ENCODE data around the gene WDFY2. TPM values are rescaled to one million over a fixed set of nuclear protein-coding genes. Genes with fewer than 3 reads are reported as not detected.
A peak's percentile ranks its signal among the peaks of the same experiment; 100 is the strongest.
"Not testable (repeated sequence)": the region's sequence is repeated elsewhere in the genome, so short reads cannot be mapped to it uniquely, and the experiment has no call there.

WDFY2 gene
- total RNA-seq, 1 donor from 2014 or later: 16.2 TPM

GRCh38 chr13:51637852-51638215 is 53.6 kb downstream of the WDFY2 start:
- no peak for DNase-seq (ENCODE audit: low read depth)
- no peaks in the 10 kb centered on the region for H3K27me3 ChIP-seq (ENCODE audit: insufficient read depth, low read length)
- H3K36me3 ChIP-seq (ENCODE audit: insufficient read depth, low read length): no peaks in the 10 kb centered on the region
- H3K27ac ChIP-seq (ENCODE audit: low read depth, low read length): peak overlapping the region; percentile 8
- no peaks in the 10 kb centered on the region for H3K9me3 ChIP-seq (ENCODE audit: insufficient read depth, low read depth, low read length)
- no peak overlapping the region for H3K4me3 ChIP-seq (ENCODE audit: insufficient read depth, low read depth, low read length)
- peaks cover 64% of the 10 kb centered on the region for H3K79me2 ChIP-seq (ENCODE audit: insufficient read depth, low read length)
- TF ChIP-seq CTCF (IDR thresholded peaks at IDR 0.05; ENCODE audit: insufficient read depth, low read depth, low read length) (no peak), EZH2 (IDR thresholded peaks at IDR 0.05; ENCODE audit: insufficient read depth, low read length) (no peak)
- Mint-ChIP-seq H3K27me3 (ENCODE audit: low read depth, unreplicated experiment) (no peaks in the 10 kb centered on the region), H3K4me3 (ENCODE audit: unreplicated experiment) (no peak overlapping the region), H3K27ac (ENCODE audit: unreplicated experiment) (peak overlapping the region; percentile 58), H3K9me3 (ENCODE audit: unreplicated experiment) (no peaks in the 10 kb centered on the region), H3K4me1 (ENCODE audit: low read depth, unreplicated experiment) (peaks cover 37% of the 10 kb centered on the region), H3K36me3 (ENCODE audit: low read depth, unreplicated experiment) (peaks cover 3% of the 10 kb centered on the region)
- peak overlapping the region; percentile 72 for H3K4me2 ChIP-seq (ENCODE audit: low read length)
- H3K4me1 ChIP-seq (ENCODE audit: insufficient read depth, low read length): peaks cover 29% of the 10 kb centered on the region
- H3K9ac ChIP-seq (ENCODE audit: low read length): peak overlapping the region; percentile 39
- H2AFZ ChIP-seq (ENCODE audit: low read depth, low read length): no peak overlapping the region
- peaks cover 6% of the 10 kb centered on the region for H4K20me1 ChIP-seq (ENCODE audit: insufficient read depth, low read length)
- no peak for FAIRE-seq

- Mint-ChIP-seq H3K4me3 (ENCODE audit: unreplicated experiment) (no peak overlapping the region), H3K27ac (ENCODE audit: unreplicated experiment) (peak overlapping the region; percentile 58), H3K4me1 (ENCODE audit: low read depth, unreplicated experiment) (peaks cover 35% of the 10 kb centered on the region), H3K9me3 (ENCODE audit: unreplicated experiment) (no peaks in the 10 kb centered on the region), H3K36me3 (ENCODE audit: low read depth, unreplicated experiment) (peaks cover 3% of the 10 kb centered on the region), H3K27me3 (ENCODE audit: low read depth, unreplicated experiment) (no peaks in the 10 kb centered on the region)
- peak overlapping the region; percentile 8 for H3K27ac ChIP-seq (ENCODE audit: low read depth, low read length)
- H4K20me1 ChIP-seq (ENCODE audit: insufficient read depth, low read length): peaks cover 6% of the 10 kb centered on the region
- no peaks in the 10 kb centered on the region for H3K36me3 ChIP-seq (ENCODE audit: insufficient read depth, low read length)
- peaks cover 28% of the 10 kb centered on the region for H3K4me1 ChIP-seq (ENCODE audit: insufficient read depth, low read length)
- TF ChIP-seq CTCF (IDR thresholded peaks at IDR 0.05; ENCODE audit: insufficient read depth, low read depth, low read length) (no peak), EZH2 (IDR thresholded peaks at IDR 0.05; ENCODE audit: insufficient read depth, low read length) (no peak)
- no peaks in the 10 kb centered on the region for H3K9me3 ChIP-seq (ENCODE audit: insufficient read depth, low read depth, low read length)
- no peaks in the 10 kb centered on the region for H3K27me3 ChIP-seq (ENCODE audit: insufficient read depth, low read length)
- peak; percentile 32 for DNase-seq (ENCODE audit: low read depth)
- peaks cover 59% of the 10 kb centered on the region for H3K79me2 ChIP-seq (ENCODE audit: insufficient read depth, low read length)
- H3K4me2 ChIP-seq (ENCODE audit: low read length): peak overlapping the region; percentile 72
- peak; percentile 94 for FAIRE-seq
- H3K4me3 ChIP-seq (ENCODE audit: insufficient read depth, low read depth, low read length): peak overlapping the region; percentile 12
- peak overlapping the region; percentile 39 for H3K9ac ChIP-seq (ENCODE audit: low read length)
- H2AFZ ChIP-seq (ENCODE audit: low read depth, low read length): no peak overlapping the region
These were observed 54.1 kb downstream of the WDFY2 start for GRCh38 chr13:51638216-51638871.

- peaks cover 3% of the 10 kb centered on the region for H3K36me3 Mint-ChIP-seq (ENCODE audit: low read depth, unreplicated experiment)
- Histone ChIP-seq H2AFZ (ENCODE audit: low read depth, low read length) (no peak overlapping the region), H3K9ac (ENCODE audit: low read length) (no peak overlapping the region), H3K27me3 (ENCODE audit: insufficient read depth, low read length) (no peaks in the 10 kb centered on the region), H3K79me2 (ENCODE audit: insufficient read depth, low read length) (peaks cover 51% of the 10 kb centered on the region), H3K4me1 (ENCODE audit: insufficient read depth, low read length) (peaks cover 33% of the 10 kb centered on the region), H4K20me1 (ENCODE audit: insufficient read depth, low read length) (peaks cover 6% of the 10 kb centered on the region), H3K9me3 (ENCODE audit: insufficient read depth, low read depth, low read length) (no peaks in the 10 kb centered on the region), H3K4me2 (ENCODE audit: low read length) (peak overlapping the region; percentile 72), H3K27ac (ENCODE audit: low read depth, low read length) (no peak overlapping the region), H3K36me3 (ENCODE audit: insufficient read depth, low read length) (no peaks in the 10 kb centered on the region), H3K4me3 (ENCODE audit: insufficient read depth, low read depth, low read length) (no peak overlapping the region)
- H3K4me1 Mint-ChIP-seq (ENCODE audit: low read depth, unreplicated experiment): peaks cover 39% of the 10 kb centered on the region
- H3K9me3 Mint-ChIP-seq (ENCODE audit: unreplicated experiment): no peaks in the 10 kb centered on the region
- no peaks in the 10 kb centered on the region for H3K27me3 Mint-ChIP-seq (ENCODE audit: low read depth, unreplicated experiment)
- FAIRE-seq: no peak
- H3K4me3 Mint-ChIP-seq (ENCODE audit: unreplicated experiment): no peak overlapping the region
- peak overlapping the region; percentile 21 for H3K27ac Mint-ChIP-seq (ENCODE audit: unreplicated experiment)
- TF ChIP-seq EZH2 (IDR thresholded peaks at IDR 0.05; ENCODE audit: insufficient read depth, low read length): no peak
- no peak for TF ChIP-seq CTCF (IDR thresholded peaks at IDR 0.05; ENCODE audit: insufficient read depth, low read depth, low read length)
- peak; percentile 47 for DNase-seq (ENCODE audit: low read depth)
These were observed 54.9 kb downstream of the WDFY2 start for GRCh38 chr13:51639171-51639570.

GRCh38 chr13:51640696-51641095 is 56.4 kb downstream of the WDFY2 start:
- H3K4me1 ChIP-seq (ENCODE audit: insufficient read depth, low read length): peaks cover 48% of the 10 kb centered on the region

More at GRCh38 chr13:51640696-51641095, 56.4 kb downstream of the WDFY2 start:
- DNase-seq (ENCODE audit: low read depth); H3K4me3 Mint-ChIP-seq (ENCODE audit: unreplicated experiment); H3K4me3 ChIP-seq (ENCODE audit: insufficient read depth, low read depth, low read length); H3K36me3 Mint-ChIP-seq (ENCODE audit: low read depth, unreplicated experiment); H3K27me3 ChIP-seq (ENCODE audit: insufficient read depth, low read length); H3K27ac ChIP-seq (ENCODE audit: low read depth, low read length); FAIRE-seq; H3K9me3 ChIP-seq (ENCODE audit: insufficient read depth, low read depth, low read length); H4K20me1 ChIP-seq (ENCODE audit: insufficient read depth, low read length); H3K4me2 ChIP-seq (ENCODE audit: low read length); H3K36me3 ChIP-seq (ENCODE audit: insufficient read depth, low read length); H3K9me3 Mint-ChIP-seq (ENCODE audit: unreplicated experiment); H3K27me3 Mint-ChIP-seq (ENCODE audit: low read depth, unreplicated experiment); H2AFZ ChIP-seq (ENCODE audit: low read depth, low read length); H3K27ac Mint-ChIP-seq (ENCODE audit: unreplicated experiment); H3K9ac ChIP-seq (ENCODE audit: low read length): not testable (repeated sequence)
- peaks cover 45% of the 10 kb centered on the region for H3K79me2 ChIP-seq (ENCODE audit: insufficient read depth, low read length)
- peaks cover 54% of the 10 kb centered on the region for H3K4me1 Mint-ChIP-seq (ENCODE audit: low read depth, unreplicated experiment)
